Panc1 (cell line): Measurements from ENCODE around the gene TAGLN2. TPM values are rescaled to one million over a fixed set of nuclear protein-coding genes. Genes with fewer than 3 reads are reported as not detected.

Experiments used
- ATAC-seq: fragments of 200-7000 bp; cut with Tn5 transposase; 2 replicates; pipeline ENCODE4 v1.9.1; 2020; ENCODE audit warnings: mild to moderate bottlenecking, moderate library complexity
- BruUV-seq: library from RNA; stranded (reverse); fragments of 400-500 nt; replicated peaks from 2 replicates; lab custom pipeline; 2021; lab: Mats Ljungman, UMichigan
- CTCF ChIA-PET: fragments of 300-600 bp; sonication (Branson Sonifier 250); formaldehyde crosslinking; loops from one replicate; lab custom pipeline; 2022; ENCODE audit warnings: antibody characterized with exemption; lab: Charles Lee
- POLR2A ChIA-PET: fragments of 300-600 bp; sonication (Branson Sonifier 250); formaldehyde crosslinking; loops from one replicate; lab custom pipeline; 2022; ENCODE audit warnings: antibody characterized with exemption; lab: Charles Lee
- DNase-seq: peaks from one replicate; pipeline ENCODE4 v3.0.0-alpha.2; 2010; ENCODE audit warnings: low read depth, low spot score
- H3K27ac ChIP-seq: 2 replicates; pipeline ENCODE4 v1.5.1; 2011; ENCODE audit warnings: mild to moderate bottlenecking, low read length, inconsistent platforms
- H3K27me3 ChIP-seq: fragments of 200-500 bp; sonication (Bioruptor generic); 2 replicates; pipeline ENCODE4 v1.6.0; 2014; ENCODE audit warnings: low read length, inconsistent platforms; ENCODE audit not compliant: control insufficient read depth, insufficient read depth
- H3K36me3 ChIP-seq: fragments of 200-500 bp; sonication (Bioruptor generic); 2 replicates; pipeline ENCODE4 v1.5.1; 2014; ENCODE audit warnings: inconsistent platforms, mild to moderate bottlenecking, low read length, moderate library complexity; ENCODE audit not compliant: control insufficient read depth, insufficient read depth
- H3K4me1 ChIP-seq: 2 replicates; pipeline ENCODE4 v1.5.1; 2011; ENCODE audit warnings: inconsistent platforms, mild to moderate bottlenecking, low read length, moderate library complexity; ENCODE audit not compliant: control insufficient read depth, insufficient read depth
- H3K4me3 ChIP-seq, 2 experiments: 2 replicates each; pipeline ENCODE4 v1.5.1; 2011 to 2012; ENCODE audit warnings: low read depth in 2 of 2, low read length in 2 of 2, mild to moderate bottlenecking in 2 of 2, inconsistent platforms in 1 of 2, moderate library complexity in 1 of 2
- H3K9me3 ChIP-seq: fragments of 200-500 bp; sonication (Bioruptor generic); 2 replicates; pipeline ENCODE4 v1.5.1; 2014; ENCODE audit warnings: low read depth, mild to moderate bottlenecking, inconsistent platforms, low read length, moderate library complexity; ENCODE audit not compliant: control insufficient read depth, insufficient read depth
- POLR2AphosphoS5 ChIP-seq: IDR thresholded peaks from 2 replicates; pipeline ENCODE4 v1.6.1; 2012; ENCODE audit warnings: mild to moderate bottlenecking, low read depth, low read length, moderate library complexity
- REST ChIP-seq, 2 experiments: IDR thresholded peaks; 2 replicates each; pipeline ENCODE4 v1.6.1; 2011 to 2012; ENCODE audit warnings: low read depth in 2 of 2, control low read depth in 1 of 2, low read length in 1 of 2, mild to moderate bottlenecking in 1 of 2, moderate library complexity in 1 of 2; ENCODE audit not compliant: insufficient read depth in 1 of 2
- SIN3A ChIP-seq: IDR thresholded peaks from 2 replicates; pipeline ENCODE4 v1.6.1; 2012; ENCODE audit warnings: low read depth, mild to moderate bottlenecking, low read length, moderate library complexity, borderline replicate concordance; ENCODE audit not compliant: insufficient read depth
- TCF7L2 ChIP-seq: IDR thresholded peaks from 2 replicates; pipeline ENCODE4 v1.6.1; 2011; ENCODE audit warnings: mild to moderate bottlenecking, low read depth, low read length, inconsistent platforms
- in situ Hi-C: cut with HindIII; loops from 2 replicates; pipeline ENCODE4 v1.10.0; 2016; ENCODE audit warnings: low sequenced_read_pairs, low pct_unique_long_range_greater_than_20kb
- intact Hi-C: fragments of 100-400 bp; cut with micrococcal nuclease; formaldehyde crosslinking; loops from one replicate; pipeline ENCODE4 v1.10.0; 2022; ENCODE audit not compliant: unreplicated experiment
- total RNA-seq: library from RNA; stranded (reverse); gene quantifications from one replicate; pipeline ENCODE4 v1.2.1, GENCODE V29; 2021; ENCODE audit not compliant: unreplicated experiment
- TF ChIP-seq, protein P1 (sequence below): fragments of 450-650 bp; IDR thresholded peaks from 2 replicates; pipeline ENCODE4 v1.5.1; 2017; ENCODE audit warnings: mild to moderate bottlenecking

The TAGLN2 gene
- total RNA-seq, 1 experiment from 2014 or later: 474 TPM

DNA sequence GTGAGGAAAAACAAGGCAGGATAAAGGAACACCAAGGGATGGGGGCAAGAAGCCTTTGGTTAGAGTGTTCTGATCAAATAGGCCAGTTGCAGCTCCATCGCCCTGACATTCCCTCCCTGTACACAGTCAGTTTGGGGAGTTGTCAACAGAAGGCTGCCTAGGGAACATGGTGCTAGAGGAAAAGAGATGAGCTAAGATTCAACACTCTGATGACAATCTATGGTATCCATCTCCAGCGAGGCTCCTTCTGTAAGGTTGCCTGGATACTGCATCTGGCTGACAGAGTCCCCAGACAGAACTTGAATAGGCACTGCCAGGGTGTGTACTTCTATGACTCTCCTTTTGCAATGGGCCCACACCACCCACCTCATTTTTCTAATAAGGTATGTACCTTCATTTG lies 40.0 kb upstream of the TAGLN2 start:
- ChIA-PET POLR2A (interaction anchor here (0.5 kb wide), 1 partner anchor 241 kb away, joined by 8 read pairs; no protein-coding TSS in a partner anchor), CTCF (interaction anchor here (0.9 to 1.8 kb wide), 2 partner anchors 35 to 43 kb away, joined by 3 to 4 read pairs; no protein-coding TSS in a partner anchor)
- Histone ChIP-seq H3K4me1 (no peaks in the 10 kb centered on the region), H3K9me3 (no peaks in the 10 kb centered on the region), H3K4me3 (no peak overlapping the region), H3K27ac (no peak overlapping the region), H3K36me3 (no peaks in the 10 kb centered on the region), H3K27me3 (no peaks in the 10 kb centered on the region; the same call in 1 of the 2 replicates)
- in situ Hi-C loops (no loop called here), intact Hi-C loops (no loop called here)
- BruUV-seq: no TSS peak
- no peak for DNase-seq
- ATAC-seq: no peak
- TF ChIP-seq SIN3A (no peak), TCF7L2 (no peak), POLR2AphosphoS5 (no peak)
- TF ChIP-seq, protein P1, sequence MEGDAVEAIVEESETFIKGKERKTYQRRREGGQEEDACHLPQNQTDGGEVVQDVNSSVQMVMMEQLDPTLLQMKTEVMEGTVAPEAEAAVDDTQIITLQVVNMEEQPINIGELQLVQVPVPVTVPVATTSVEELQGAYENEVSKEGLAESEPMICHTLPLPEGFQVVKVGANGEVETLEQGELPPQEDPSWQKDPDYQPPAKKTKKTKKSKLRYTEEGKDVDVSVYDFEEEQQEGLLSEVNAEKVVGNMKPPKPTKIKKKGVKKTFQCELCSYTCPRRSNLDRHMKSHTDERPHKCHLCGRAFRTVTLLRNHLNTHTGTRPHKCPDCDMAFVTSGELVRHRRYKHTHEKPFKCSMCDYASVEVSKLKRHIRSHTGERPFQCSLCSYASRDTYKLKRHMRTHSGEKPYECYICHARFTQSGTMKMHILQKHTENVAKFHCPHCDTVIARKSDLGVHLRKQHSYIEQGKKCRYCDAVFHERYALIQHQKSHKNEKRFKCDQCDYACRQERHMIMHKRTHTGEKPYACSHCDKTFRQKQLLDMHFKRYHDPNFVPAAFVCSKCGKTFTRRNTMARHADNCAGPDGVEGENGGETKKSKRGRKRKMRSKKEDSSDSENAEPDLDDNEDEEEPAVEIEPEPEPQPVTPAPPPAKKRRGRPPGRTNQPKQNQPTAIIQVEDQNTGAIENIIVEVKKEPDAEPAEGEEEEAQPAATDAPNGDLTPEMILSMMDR: no peak

DNA sequence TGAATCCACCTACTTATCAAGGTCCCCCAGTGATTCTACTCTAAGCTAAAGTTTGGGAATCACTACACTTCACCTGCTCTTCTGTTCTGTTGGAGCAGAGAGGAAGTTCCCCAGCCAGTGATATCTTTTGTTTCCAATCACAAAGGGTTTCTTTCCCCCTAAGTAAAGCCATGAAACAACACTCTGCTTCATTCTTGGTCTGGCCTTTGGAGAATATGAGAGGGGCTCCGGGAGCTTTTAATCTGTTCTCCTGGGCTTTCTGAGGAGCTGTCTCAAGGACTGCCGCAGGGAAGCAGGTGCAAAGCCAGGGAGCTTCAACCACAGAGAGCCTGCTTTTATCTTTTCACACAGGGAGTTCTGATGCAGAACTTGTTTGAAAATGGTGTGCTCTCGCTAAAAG lies 38.8 kb upstream of the TAGLN2 start:
- DNase-seq (no peak), ATAC-seq (no peak)
- H3K9me3 ChIP-seq: no peaks in the 10 kb centered on the region
- H3K36me3 ChIP-seq: no peaks in the 10 kb centered on the region
- BruUV-seq: no TSS peak
- no peak overlapping the region for H3K4me3 ChIP-seq
- intact Hi-C loops: no loop called here
- in situ Hi-C loops: no loop called here
- no peaks in the 10 kb centered on the region; the same call in 1 of the 2 replicates for H3K27me3 ChIP-seq
- TF ChIP-seq REST (IDR thresholded peaks at IDR 0.05; ENCODE audit: insufficient read depth in 1 of 2, low read depth in 2 of 2, low read length in 1 of 2) (no peak), POLR2AphosphoS5 (no peak), TCF7L2 (no peak), SIN3A (no peak)
- TF ChIP-seq, protein P1: no peak
- POLR2A ChIA-PET: no interaction called here
- CTCF ChIA-PET: interaction anchor here (1.8 kb wide), 1 partner anchor 44 kb away, joined by 4 read pairs; no protein-coding TSS in a partner anchor
- H3K27ac ChIP-seq: no peak overlapping the region
- no peaks in the 10 kb centered on the region for H3K4me1 ChIP-seq
